DOHH2 (cell line): ENCODE measurements around the gene CAND1.

Experiments
- H3F3A ChIP-seq: fragments of 200-600 bp; sonication (generic), shearing (Covaris generic); 2 replicates; pipeline ENCODE4 v1.6.0; 2016; ENCODE audit warnings: antibody characterized with exemption, mild to moderate bottlenecking; ENCODE audit not compliant: control insufficient read depth, insufficient read depth
- H3K27ac ChIP-seq: fragments of 200-600 bp; sonication (generic); 2 replicates; pipeline ENCODE4 v1.5.1; 2014; ENCODE audit warnings: low read depth, mild to moderate bottlenecking, low read length, moderate library complexity
- H3K27me3 ChIP-seq: fragments of 200-600 bp; sonication (generic); 2 replicates; pipeline ENCODE4 v1.6.1; 2014; ENCODE audit warnings: mild to moderate bottlenecking, low read length, mixed read lengths; ENCODE audit not compliant: control insufficient read depth
- H3K36me3 ChIP-seq: fragments of 200-600 bp; sonication (generic); 2 replicates; pipeline ENCODE4 v1.6.1; 2014; ENCODE audit warnings: mild to moderate bottlenecking, low read length, moderate library complexity, mixed read lengths; ENCODE audit not compliant: control insufficient read depth
- H3K4me1 ChIP-seq: fragments of 200-600 bp; sonication (generic); 2 replicates; pipeline ENCODE4 v1.6.1; 2014; ENCODE audit warnings: mild to moderate bottlenecking, low read length, mixed read lengths; ENCODE audit not compliant: control insufficient read depth
- H3K4me2 ChIP-seq: fragments of 200-600 bp; sonication (generic); 2 replicates; pipeline ENCODE4 v1.6.0; 2014; ENCODE audit warnings: mild to moderate bottlenecking, low read length, moderate library complexity
- H3K4me3 ChIP-seq: fragments of 200-600 bp; sonication (generic); 2 replicates; pipeline ENCODE4 v1.5.1; 2014; ENCODE audit warnings: mild to moderate bottlenecking, low read length, mixed read lengths
- H3K79me2 ChIP-seq: fragments of 200-600 bp; sonication (generic); 2 replicates; pipeline ENCODE4 v1.6.1; 2014; ENCODE audit warnings: mild to moderate bottlenecking, low read length, mixed read lengths; ENCODE audit not compliant: control insufficient read depth
- H3K9me2 ChIP-seq: fragments of 200-600 bp; sonication (generic); replicated peaks from 2 replicates; pipeline ENCODE4 v1.6.1; 2014; ENCODE audit warnings: mild to moderate bottlenecking, low read length, mixed read lengths; ENCODE audit not compliant: control insufficient read depth
- H3K9me3 ChIP-seq: fragments of 200-600 bp; sonication (generic); 2 replicates; pipeline ENCODE4 v1.6.1; 2014; ENCODE audit warnings: antibody characterized with exemption, low read length, mixed read lengths; ENCODE audit not compliant: control insufficient read depth, insufficient read depth
- H4K20me1 ChIP-seq: fragments of 200-600 bp; sonication (generic); 2 replicates; pipeline ENCODE4 v1.6.0; 2014; ENCODE audit warnings: low read depth, mild to moderate bottlenecking, antibody characterized with exemption, low read length, moderate library complexity; ENCODE audit not compliant: control insufficient read depth, insufficient read depth
- EZH2phosphoT487 ChIP-seq: fragments of 200-600 bp; sonication (generic); IDR thresholded peaks from 2 replicates; pipeline ENCODE4 v1.6.1; 2017; ENCODE audit warnings: borderline replicate concordance, mild to moderate bottlenecking, antibody characterized with exemption, low read length, moderate library complexity, mixed read lengths
- TF ChIP-seq, protein P1 (sequence below): fragments of 200-600 bp; sonication (generic); IDR thresholded peaks from one replicate; pipeline ENCODE4 v1.5.1; 2014; ENCODE audit warnings: antibody characterized with exemption, mild to moderate bottlenecking, low read depth, low read length; ENCODE audit not compliant: poor library complexity, severe bottlenecking

CAND1 gene

GRCh38 chr12:67357376-67358125 is 88.4 kb downstream of the CAND1 start:
- Histone ChIP-seq H3K9me3 (peaks cover 7% of the 10 kb centered on the region; the same call in 1 of the 2 replicates), H3F3A (no peaks in the 10 kb centered on the region), H3K36me3 (no peaks in the 10 kb centered on the region), H3K9me2 (no peaks in the 10 kb centered on the region), H3K4me3 (no peak overlapping the region), H3K4me1 (peaks cover 7% of the 10 kb centered on the region), H3K27me3 (no peaks in the 10 kb centered on the region), H3K27ac (no peak overlapping the region), H3K79me2 (no peaks in the 10 kb centered on the region), H3K4me2 (no peak overlapping the region), H4K20me1 (no peaks in the 10 kb centered on the region)
- no peak for TF ChIP-seq EZH2phosphoT487
- TF ChIP-seq, protein P1, sequence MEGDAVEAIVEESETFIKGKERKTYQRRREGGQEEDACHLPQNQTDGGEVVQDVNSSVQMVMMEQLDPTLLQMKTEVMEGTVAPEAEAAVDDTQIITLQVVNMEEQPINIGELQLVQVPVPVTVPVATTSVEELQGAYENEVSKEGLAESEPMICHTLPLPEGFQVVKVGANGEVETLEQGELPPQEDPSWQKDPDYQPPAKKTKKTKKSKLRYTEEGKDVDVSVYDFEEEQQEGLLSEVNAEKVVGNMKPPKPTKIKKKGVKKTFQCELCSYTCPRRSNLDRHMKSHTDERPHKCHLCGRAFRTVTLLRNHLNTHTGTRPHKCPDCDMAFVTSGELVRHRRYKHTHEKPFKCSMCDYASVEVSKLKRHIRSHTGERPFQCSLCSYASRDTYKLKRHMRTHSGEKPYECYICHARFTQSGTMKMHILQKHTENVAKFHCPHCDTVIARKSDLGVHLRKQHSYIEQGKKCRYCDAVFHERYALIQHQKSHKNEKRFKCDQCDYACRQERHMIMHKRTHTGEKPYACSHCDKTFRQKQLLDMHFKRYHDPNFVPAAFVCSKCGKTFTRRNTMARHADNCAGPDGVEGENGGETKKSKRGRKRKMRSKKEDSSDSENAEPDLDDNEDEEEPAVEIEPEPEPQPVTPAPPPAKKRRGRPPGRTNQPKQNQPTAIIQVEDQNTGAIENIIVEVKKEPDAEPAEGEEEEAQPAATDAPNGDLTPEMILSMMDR, result no peak

DNA sequence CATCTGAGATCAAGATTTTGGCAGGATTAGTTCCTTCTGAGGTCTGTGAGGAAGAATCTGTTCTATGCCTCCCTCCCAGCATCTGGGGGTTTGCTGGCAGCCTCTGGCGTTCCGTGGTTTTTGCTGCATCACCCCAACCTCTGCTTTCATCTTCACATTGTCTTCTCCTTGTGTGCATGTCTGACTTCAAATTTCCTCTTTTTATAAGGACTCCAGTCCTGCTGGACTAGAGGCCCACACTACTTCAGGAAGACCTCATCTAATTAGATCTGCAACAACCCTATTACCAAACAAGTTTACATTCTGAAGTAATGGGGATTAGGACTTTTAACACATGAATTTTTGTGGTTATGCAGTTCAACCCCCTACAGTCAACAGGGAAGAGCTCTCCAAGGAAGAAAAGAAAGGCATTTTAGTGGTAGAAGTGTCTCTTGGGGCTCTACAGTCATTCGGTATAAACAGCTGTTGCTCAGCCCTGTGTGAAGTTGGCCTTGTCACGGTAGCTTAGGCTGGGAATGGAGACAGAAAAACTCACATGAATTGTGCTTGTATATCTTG is 89.7 kb downstream of the CAND1 start:
- H3K27ac ChIP-seq, result no peak overlapping the region
- peaks cover 7% of the 10 kb centered on the region for H3K4me1 ChIP-seq
- no peak for TF ChIP-seq EZH2phosphoT487
- TF ChIP-seq, protein P1, result no peak
- no peaks in the 10 kb centered on the region for H3K36me3 ChIP-seq
- peaks cover 7% of the 10 kb centered on the region; the same call in 1 of the 2 replicates for H3K9me3 ChIP-seq
- H3K27me3 ChIP-seq, result no peaks in the 10 kb centered on the region
- H3K4me2 ChIP-seq, result no peak overlapping the region
- no peaks in the 10 kb centered on the region for H3K79me2 ChIP-seq
- H4K20me1 ChIP-seq, result no peaks in the 10 kb centered on the region
- no peaks in the 10 kb centered on the region for H3F3A ChIP-seq
- no peak overlapping the region for H3K4me3 ChIP-seq
- H3K9me2 ChIP-seq, result no peaks in the 10 kb centered on the region

GRCh38 chr12:67362526-67362925 is 93.4 kb downstream of the CAND1 start:
- no peaks in the 10 kb centered on the region for H3K36me3 ChIP-seq
- H4K20me1 ChIP-seq, result no peaks in the 10 kb centered on the region
- no peak overlapping the region for H3K4me2 ChIP-seq
- no peak for TF ChIP-seq EZH2phosphoT487
- TF ChIP-seq, protein P1, result no peak
- no peaks in the 10 kb centered on the region for H3K9me2 ChIP-seq
- peaks cover 7% of the 10 kb centered on the region; the same call in 1 of the 2 replicates for H3K9me3 ChIP-seq
- H3K4me1 ChIP-seq, result no peaks in the 10 kb centered on the region
- no peak overlapping the region for H3K27ac ChIP-seq
- no peaks in the 10 kb centered on the region for H3K79me2 ChIP-seq
- no peaks in the 10 kb centered on the region for H3K27me3 ChIP-seq
- no peak overlapping the region for H3K4me3 ChIP-seq
- no peaks in the 10 kb centered on the region for H3F3A ChIP-seq
